ENCODE results near the gene ZBTB8OS. TPM values are rescaled to one million over a fixed set of nuclear protein-coding genes. Genes with fewer than 3 reads are reported as not detected.

Gene ZBTB8OS
- total RNA-seq, 1 experiment from 2014 or later: 60.5 TPM

GRCh38 chr1:32627596-32628162 lies 22.7 kb downstream of the ZBTB8OS start (continued):
- TF ChIP-seq JAZF1 (CRISPR knock-in tag; IDR thresholded peaks at IDR 0.05): no peak

- CTCF ChIA-PET: interaction anchor here (0.7 kb wide), 1 partner anchor 15 kb away, joined by 3 read pairs; no protein-coding TSS in a partner anchor
- Mint-ChIP-seq H3K4me3 (no peak overlapping the region), H3K9me3 (no peaks in the 10 kb centered on the region), H3K27me3 (ENCODE audit: low read depth) (no peaks in the 10 kb centered on the region), H3K36me3 (peaks cover 29% of the 10 kb centered on the region), H3K27ac (no peak overlapping the region), H3K4me1 (no peaks in the 10 kb centered on the region)
- DNase-seq (ENCODE audit: low spot score): no peak
- POLR2A ChIA-PET: no interaction called here
- no peak for ATAC-seq
- no peak for TF ChIP-seq SMAD4 (CRISPR knock-in tag; IDR thresholded peaks at IDR 0.05)
- TF ChIP-seq KAT7 (CRISPR knock-in tag; IDR thresholded peaks at IDR 0.05; ENCODE audit: borderline replicate concordance): no peak
- TF ChIP-seq OVOL2 (CRISPR knock-in tag; IDR thresholded peaks at IDR 0.05; ENCODE audit: borderline replicate concordance): no peak
- no peak for TF ChIP-seq TP53 (CRISPR knock-in tag; IDR thresholded peaks at IDR 0.05)
These were observed 24.2 kb downstream of the ZBTB8OS start for GRCh38 chr1:32626176-32626575.

GRCh38 chr1:32623775-32624174 lies 26.6 kb downstream of the ZBTB8OS start:
- 0 out of 2 replicates have a peak, but pooled peaks cover 3% of the 10 kb centered on the region for H3K9me3 Mint-ChIP-seq
- no peak for TF ChIP-seq FOXP1 (CRISPR knock-in tag; IDR thresholded peaks at IDR 0.05; ENCODE audit: borderline replicate concordance)
- TF ChIP-seq, protein P1, sequence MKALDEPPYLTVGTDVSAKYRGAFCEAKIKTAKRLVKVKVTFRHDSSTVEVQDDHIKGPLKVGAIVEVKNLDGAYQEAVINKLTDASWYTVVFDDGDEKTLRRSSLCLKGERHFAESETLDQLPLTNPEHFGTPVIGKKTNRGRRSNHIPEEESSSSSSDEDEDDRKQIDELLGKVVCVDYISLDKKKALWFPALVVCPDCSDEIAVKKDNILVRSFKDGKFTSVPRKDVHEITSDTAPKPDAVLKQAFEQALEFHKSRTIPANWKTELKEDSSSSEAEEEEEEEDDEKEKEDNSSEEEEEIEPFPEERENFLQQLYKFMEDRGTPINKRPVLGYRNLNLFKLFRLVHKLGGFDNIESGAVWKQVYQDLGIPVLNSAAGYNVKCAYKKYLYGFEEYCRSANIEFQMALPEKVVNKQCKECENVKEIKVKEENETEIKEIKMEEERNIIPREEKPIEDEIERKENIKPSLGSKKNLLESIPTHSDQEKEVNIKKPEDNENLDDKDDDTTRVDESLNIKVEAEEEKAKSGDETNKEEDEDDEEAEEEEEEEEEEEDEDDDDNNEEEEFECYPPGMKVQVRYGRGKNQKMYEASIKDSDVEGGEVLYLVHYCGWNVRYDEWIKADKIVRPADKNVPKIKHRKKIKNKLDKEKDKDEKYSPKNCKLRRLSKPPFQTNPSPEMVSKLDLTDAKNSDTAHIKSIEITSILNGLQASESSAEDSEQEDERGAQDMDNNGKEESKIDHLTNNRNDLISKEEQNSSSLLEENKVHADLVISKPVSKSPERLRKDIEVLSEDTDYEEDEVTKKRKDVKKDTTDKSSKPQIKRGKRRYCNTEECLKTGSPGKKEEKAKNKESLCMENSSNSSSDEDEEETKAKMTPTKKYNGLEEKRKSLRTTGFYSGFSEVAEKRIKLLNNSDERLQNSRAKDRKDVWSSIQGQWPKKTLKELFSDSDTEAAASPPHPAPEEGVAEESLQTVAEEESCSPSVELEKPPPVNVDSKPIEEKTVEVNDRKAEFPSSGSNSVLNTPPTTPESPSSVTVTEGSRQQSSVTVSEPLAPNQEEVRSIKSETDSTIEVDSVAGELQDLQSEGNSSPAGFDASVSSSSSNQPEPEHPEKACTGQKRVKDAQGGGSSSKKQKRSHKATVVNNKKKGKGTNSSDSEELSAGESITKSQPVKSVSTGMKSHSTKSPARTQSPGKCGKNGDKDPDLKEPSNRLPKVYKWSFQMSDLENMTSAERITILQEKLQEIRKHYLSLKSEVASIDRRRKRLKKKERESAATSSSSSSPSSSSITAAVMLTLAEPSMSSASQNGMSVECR (CRISPR knock-in tag; IDR thresholded peaks at IDR 0.05; ENCODE audit: borderline replicate concordance): no peak
- no peak for TF ChIP-seq IRF1 (CRISPR knock-in tag; IDR thresholded peaks at IDR 0.05)
- TF ChIP-seq, protein P2, sequence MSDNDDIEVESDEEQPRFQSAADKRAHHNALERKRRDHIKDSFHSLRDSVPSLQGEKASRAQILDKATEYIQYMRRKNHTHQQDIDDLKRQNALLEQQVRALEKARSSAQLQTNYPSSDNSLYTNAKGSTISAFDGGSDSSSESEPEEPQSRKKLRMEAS (CRISPR knock-in tag; IDR thresholded peaks at IDR 0.05): no peak
- TF ChIP-seq TP53 (CRISPR knock-in tag; IDR thresholded peaks at IDR 0.05): no peak
- TF ChIP-seq RELA (CRISPR knock-in tag; IDR thresholded peaks at IDR 0.05; ENCODE audit: borderline replicate concordance): no peak
- H3K36me3 Mint-ChIP-seq: peaks cover 26% of the 10 kb centered on the region
- H3K27ac Mint-ChIP-seq: peak overlapping the region; percentile 47; the same call in 1 of the 2 replicates
- H3K27me3 Mint-ChIP-seq (ENCODE audit: low read depth): no peaks in the 10 kb centered on the region
- ATAC-seq (no peak), DNase-seq (ENCODE audit: low spot score) (no peak)
- no peaks in the 10 kb centered on the region for H3K4me1 Mint-ChIP-seq
- H3K4me3 Mint-ChIP-seq: no peak overlapping the region
- ChIA-PET POLR2A (no interaction called here), CTCF (interaction anchor here (1.7 kb wide), 1 partner anchor 103 kb away, joined by 4 read pairs; no protein-coding TSS in a partner anchor)

- ATAC-seq: no peak
- ChIA-PET CTCF (no interaction called here), POLR2A (interaction anchor here (1.0 kb wide), 1 partner anchor 14 kb away, joined by 3 read pairs; no protein-coding TSS in a partner anchor)
- H3K27me3 Mint-ChIP-seq (ENCODE audit: low read depth): no peaks in the 10 kb centered on the region
- no peak for DNase-seq (ENCODE audit: low spot score)
- peaks cover 29% of the 10 kb centered on the region for H3K36me3 Mint-ChIP-seq
- no peaks in the 10 kb centered on the region for H3K4me1 Mint-ChIP-seq
- H3K4me3 Mint-ChIP-seq: no peak overlapping the region
- peak overlapping the region; percentile 47; the same call in 1 of the 2 replicates for H3K27ac Mint-ChIP-seq
- 0 out of 2 replicates have a peak, but pooled peaks cover 5% of the 10 kb centered on the region for H3K9me3 Mint-ChIP-seq
- TF ChIP-seq SOX15 (CRISPR knock-in tag; IDR thresholded peaks at IDR 0.05): no peak
- no peak for TF ChIP-seq RORB (CRISPR knock-in tag; IDR thresholded peaks at IDR 0.05)
- TF ChIP-seq ZMAT4 (CRISPR knock-in tag; IDR thresholded peaks at IDR 0.05): no peak
- no peak for TF ChIP-seq ZBTB21 (CRISPR knock-in tag; IDR thresholded peaks at IDR 0.05; ENCODE audit: borderline replicate concordance)
- no peak for TF ChIP-seq NR1H2 (CRISPR knock-in tag; IDR thresholded peaks at IDR 0.05)
- TF ChIP-seq, protein P3, sequence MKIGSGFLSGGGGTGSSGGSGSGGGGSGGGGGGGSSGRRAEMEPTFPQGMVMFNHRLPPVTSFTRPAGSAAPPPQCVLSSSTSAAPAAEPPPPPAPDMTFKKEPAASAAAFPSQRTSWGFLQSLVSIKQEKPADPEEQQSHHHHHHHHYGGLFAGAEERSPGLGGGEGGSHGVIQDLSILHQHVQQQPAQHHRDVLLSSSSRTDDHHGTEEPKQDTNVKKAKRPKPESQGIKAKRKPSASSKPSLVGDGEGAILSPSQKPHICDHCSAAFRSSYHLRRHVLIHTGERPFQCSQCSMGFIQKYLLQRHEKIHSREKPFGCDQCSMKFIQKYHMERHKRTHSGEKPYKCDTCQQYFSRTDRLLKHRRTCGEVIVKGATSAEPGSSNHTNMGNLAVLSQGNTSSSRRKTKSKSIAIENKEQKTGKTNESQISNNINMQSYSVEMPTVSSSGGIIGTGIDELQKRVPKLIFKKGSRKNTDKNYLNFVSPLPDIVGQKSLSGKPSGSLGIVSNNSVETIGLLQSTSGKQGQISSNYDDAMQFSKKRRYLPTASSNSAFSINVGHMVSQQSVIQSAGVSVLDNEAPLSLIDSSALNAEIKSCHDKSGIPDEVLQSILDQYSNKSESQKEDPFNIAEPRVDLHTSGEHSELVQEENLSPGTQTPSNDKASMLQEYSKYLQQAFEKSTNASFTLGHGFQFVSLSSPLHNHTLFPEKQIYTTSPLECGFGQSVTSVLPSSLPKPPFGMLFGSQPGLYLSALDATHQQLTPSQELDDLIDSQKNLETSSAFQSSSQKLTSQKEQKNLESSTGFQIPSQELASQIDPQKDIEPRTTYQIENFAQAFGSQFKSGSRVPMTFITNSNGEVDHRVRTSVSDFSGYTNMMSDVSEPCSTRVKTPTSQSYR (CRISPR knock-in tag; IDR thresholded peaks at IDR 0.05): no peak
- no peak for TF ChIP-seq GTF2I (CRISPR knock-in tag; conservative IDR thresholded peaks at IDR 0.05)
- TF ChIP-seq, protein P4, sequence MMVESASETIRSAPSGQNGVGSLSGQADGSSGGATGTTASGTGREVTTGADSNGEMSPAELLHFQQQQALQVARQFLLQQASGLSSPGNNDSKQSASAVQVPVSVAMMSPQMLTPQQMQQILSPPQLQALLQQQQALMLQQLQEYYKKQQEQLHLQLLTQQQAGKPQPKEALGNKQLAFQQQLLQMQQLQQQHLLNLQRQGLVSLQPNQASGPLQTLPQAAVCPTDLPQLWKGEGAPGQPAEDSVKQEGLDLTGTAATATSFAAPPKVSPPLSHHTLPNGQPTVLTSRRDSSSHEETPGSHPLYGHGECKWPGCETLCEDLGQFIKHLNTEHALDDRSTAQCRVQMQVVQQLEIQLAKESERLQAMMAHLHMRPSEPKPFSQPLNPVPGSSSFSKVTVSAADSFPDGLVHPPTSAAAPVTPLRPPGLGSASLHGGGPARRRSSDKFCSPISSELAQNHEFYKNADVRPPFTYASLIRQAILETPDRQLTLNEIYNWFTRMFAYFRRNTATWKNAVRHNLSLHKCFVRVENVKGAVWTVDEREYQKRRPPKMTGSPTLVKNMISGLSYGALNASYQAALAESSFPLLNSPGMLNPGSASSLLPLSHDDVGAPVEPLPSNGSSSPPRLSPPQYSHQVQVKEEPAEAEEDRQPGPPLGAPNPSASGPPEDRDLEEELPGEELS (CRISPR knock-in tag; IDR thresholded peaks at IDR 0.05): no peak
These were observed 27.3 kb downstream of the ZBTB8OS start for GRCh38 chr1:32622806-32623681.
